GM12872 (cell line): ENCODE measurements around the gene PDIA6.

Experiments used
- CTCF ChIP-seq: IDR thresholded peaks from 3 replicates; pipeline ENCODE4 v1.5.1; 2011; ENCODE audit warnings: low read depth, mild to moderate bottlenecking, low read length, moderate library complexity; ENCODE audit not compliant: insufficient read depth

PDIA6 gene

GRCh38 chr2:10796703-10797102 lies 15.9 kb downstream of the PDIA6 start:
- no peak for TF ChIP-seq CTCF

- TF ChIP-seq CTCF = no peak
Observed at GRCh38 chr2:10795508-10796046, 17.0 kb downstream of the PDIA6 start.

GRCh38 chr2:10794876-10795275 lies 17.7 kb downstream of the PDIA6 start:
- no peak for TF ChIP-seq CTCF

GRCh38 chr2:10793816-10794215 lies 18.8 kb downstream of the PDIA6 start:
- no peak for TF ChIP-seq CTCF

GRCh38 chr2:10792660-10793400 lies 19.8 kb downstream of the PDIA6 start:
- 0 out of 3 replicates have a peak, but pooled peaks have one; percentile 18 for TF ChIP-seq CTCF

- no peak for TF ChIP-seq CTCF
Observed at GRCh38 chr2:10792001-10792634, 20.5 kb downstream of the PDIA6 start.

GRCh38 chr2:10790228-10790973 lies 22.2 kb downstream of the PDIA6 start:
- TF ChIP-seq CTCF = no peak
